ENCODE measurements around the gene MKNK2. TPM values are rescaled to one million over a fixed set of nuclear protein-coding genes. Genes with fewer than 3 reads are reported as not detected.

Gene MKNK2
- total and polyA plus RNA-seq, 2 of the 13 experiments (the other 11 are each of a cell fraction or from before 2014, with no cell fraction given) = 44.9 to 112 TPM

DNA sequence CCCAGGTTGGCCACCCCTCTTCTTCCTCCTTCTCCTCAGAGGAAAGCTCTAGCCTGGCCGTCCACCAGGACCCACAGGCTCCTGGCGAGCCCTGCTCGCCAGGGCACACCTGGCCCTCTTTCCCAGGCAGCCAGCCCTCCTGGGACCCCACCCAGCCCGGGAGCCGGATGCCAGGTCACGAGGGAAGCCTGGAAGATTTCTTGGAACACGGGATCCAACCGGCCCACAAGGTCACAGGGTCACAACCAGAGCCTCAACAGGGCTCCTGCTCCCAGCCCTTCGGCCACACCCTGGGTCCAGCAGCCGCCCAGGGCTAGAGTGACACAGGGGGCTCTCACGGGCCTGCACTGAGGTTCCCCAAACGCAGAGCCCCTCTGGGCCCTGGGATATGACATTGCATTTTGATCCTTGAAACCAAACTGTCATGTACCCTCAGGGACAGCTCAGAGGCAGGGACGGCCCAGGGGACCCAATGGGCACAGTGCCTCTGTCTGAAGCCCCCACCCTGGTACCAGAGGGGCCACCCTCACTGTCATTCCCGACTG lies 5.5 kb downstream of the MKNK2 start (continued):
- TF ChIP-seq, protein P1, sequence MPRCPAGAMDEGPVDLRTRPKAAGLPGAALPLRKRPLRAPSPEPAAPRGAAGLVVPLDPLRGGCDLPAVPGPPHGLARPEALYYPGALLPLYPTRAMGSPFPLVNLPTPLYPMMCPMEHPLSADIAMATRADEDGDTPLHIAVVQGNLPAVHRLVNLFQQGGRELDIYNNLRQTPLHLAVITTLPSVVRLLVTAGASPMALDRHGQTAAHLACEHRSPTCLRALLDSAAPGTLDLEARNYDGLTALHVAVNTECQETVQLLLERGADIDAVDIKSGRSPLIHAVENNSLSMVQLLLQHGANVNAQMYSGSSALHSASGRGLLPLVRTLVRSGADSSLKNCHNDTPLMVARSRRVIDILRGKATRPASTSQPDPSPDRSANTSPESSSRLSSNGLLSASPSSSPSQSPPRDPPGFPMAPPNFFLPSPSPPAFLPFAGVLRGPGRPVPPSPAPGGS (CRISPR knock-in tag; IDR thresholded peaks at IDR 0.05) = no peak
- TF ChIP-seq CEBPG (CRISPR knock-in tag; IDR thresholded peaks at IDR 0.05) (no peak), ZBTB3 (CRISPR knock-in tag; IDR thresholded peaks at IDR 0.05; ENCODE audit: borderline replicate concordance, low read depth) (no peak), THAP11 (CRISPR knock-in tag; IDR thresholded peaks at IDR 0.05) (no peak)
- TF ChIP-seq, protein P2, sequence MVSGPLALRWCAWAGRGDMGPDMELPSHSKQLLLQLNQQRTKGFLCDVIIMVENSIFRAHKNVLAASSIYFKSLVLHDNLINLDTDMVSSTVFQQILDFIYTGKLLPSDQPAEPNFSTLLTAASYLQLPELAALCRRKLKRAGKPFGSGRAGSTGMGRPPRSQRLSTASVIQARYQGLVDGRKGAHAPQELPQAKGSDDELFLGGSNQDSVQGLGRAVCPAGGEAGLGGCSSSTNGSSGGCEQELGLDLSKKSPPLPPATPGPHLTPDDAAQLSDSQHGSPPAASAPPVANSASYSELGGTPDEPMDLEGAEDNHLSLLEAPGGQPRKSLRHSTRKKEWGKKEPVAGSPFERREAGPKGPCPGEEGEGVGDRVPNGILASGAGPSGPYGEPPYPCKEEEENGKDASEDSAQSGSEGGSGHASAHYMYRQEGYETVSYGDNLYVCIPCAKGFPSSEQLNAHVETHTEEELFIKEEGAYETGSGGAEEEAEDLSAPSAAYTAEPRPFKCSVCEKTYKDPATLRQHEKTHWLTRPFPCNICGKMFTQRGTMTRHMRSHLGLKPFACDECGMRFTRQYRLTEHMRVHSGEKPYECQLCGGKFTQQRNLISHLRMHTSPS (CRISPR knock-in tag; IDR thresholded peaks at IDR 0.05; ENCODE audit: low read depth) = no peak

DNA sequence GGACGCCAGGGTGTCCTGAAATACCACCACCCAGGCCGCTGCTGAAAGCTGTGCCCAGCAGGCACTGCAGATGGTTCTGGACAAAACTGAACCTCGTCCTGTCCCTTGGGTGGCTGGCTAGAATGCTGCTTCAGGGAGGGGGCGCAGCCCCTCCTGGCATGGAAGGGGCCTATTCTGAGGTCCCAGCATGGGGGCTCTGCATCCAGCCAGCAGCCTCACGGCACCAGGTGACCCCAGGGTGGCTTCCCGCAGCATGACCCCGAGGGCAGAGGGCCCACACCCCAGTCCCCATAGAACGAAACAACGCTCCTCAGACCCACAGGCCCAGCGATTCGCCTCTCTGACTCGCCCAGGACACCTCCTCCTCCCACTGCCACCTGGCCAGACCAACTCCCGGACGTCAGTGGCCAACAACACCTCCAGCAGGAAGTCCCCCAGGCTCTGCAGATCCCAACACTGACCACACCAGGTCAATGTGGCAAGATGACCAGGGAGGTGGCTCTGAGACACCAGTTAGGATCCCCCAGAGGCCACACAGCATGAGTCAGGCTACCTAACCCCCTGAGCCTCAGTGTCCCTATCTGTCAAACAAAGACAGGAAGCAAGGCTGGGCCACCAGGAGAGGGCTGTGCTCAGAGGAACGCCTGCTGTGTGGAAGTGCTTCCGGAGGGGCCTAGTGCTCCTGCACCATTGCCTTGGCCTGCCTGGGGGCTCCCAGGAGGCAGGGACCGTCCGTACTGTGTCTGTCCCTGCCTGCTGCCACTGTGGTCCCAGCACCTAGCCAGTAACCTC lies 6.1 kb downstream of the MKNK2 start:
- TF ChIP-seq EEA1 (CRISPR knock-in tag; IDR thresholded peaks at IDR 0.05; ENCODE audit: borderline replicate concordance) (no peak), SMAD3 (CRISPR knock-in tag; IDR thresholded peaks at IDR 0.05) (no peak), RFX3 (CRISPR knock-in tag; IDR thresholded peaks at IDR 0.05) (no peak), POLR2G (IDR thresholded peaks at IDR 0.05; ENCODE audit: low read depth, low read length) (peak; percentile 3; the same call in 1 of the 2 replicates), AGO2 (optimal IDR thresholded peaks at IDR 0.05; ENCODE audit: low read depth, low read length) (peak; percentile 40)
- TF ChIP-seq, protein P3, sequence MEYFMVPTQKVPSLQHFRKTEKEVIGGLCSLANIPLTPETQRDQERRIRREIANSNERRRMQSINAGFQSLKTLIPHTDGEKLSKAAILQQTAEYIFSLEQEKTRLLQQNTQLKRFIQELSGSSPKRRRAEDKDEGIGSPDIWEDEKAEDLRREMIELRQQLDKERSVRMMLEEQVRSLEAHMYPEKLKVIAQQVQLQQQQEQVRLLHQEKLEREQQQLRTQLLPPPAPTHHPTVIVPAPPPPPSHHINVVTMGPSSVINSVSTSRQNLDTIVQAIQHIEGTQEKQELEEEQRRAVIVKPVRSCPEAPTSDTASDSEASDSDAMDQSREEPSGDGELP (IDR thresholded peaks at IDR 0.05; ENCODE audit: borderline replicate concordance, low read depth) = no peak
- TF ChIP-seq, protein P4, sequence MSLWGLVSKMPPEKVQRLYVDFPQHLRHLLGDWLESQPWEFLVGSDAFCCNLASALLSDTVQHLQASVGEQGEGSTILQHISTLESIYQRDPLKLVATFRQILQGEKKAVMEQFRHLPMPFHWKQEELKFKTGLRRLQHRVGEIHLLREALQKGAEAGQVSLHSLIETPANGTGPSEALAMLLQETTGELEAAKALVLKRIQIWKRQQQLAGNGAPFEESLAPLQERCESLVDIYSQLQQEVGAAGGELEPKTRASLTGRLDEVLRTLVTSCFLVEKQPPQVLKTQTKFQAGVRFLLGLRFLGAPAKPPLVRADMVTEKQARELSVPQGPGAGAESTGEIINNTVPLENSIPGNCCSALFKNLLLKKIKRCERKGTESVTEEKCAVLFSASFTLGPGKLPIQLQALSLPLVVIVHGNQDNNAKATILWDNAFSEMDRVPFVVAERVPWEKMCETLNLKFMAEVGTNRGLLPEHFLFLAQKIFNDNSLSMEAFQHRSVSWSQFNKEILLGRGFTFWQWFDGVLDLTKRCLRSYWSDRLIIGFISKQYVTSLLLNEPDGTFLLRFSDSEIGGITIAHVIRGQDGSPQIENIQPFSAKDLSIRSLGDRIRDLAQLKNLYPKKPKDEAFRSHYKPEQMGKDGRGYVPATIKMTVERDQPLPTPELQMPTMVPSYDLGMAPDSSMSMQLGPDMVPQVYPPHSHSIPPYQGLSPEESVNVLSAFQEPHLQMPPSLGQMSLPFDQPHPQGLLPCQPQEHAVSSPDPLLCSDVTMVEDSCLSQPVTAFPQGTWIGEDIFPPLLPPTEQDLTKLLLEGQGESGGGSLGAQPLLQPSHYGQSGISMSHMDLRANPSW (CRISPR knock-in tag; IDR thresholded peaks at IDR 0.05; ENCODE audit: borderline replicate concordance) = no peak
- H2AFZ ChIP-seq (ENCODE audit: low read length) = no peak overlapping the region
- DNase-seq (ENCODE audit: low spot score) = no peak
- H3K36me3 ChIP-seq (replicated peaks in 1 of 2; ENCODE audit: control insufficient read depth in 1 of 2, insufficient read depth in 2 of 2, low read length in 2 of 2) = peaks cover 21 to 47% of the 10 kb centered on the region in 2 experiments
- H3K79me2 ChIP-seq (ENCODE audit: insufficient read depth, low read length) = peaks cover 27% of the 10 kb centered on the region
- H3K9ac ChIP-seq (ENCODE audit: insufficient read depth, low read depth, low read length) = no peak overlapping the region
- BruUV-seq (replicated peaks) = no TSS peak
- peaks cover 41% of the 10 kb centered on the region for H4K20me1 ChIP-seq (ENCODE audit: insufficient read depth, low read length)
- ATAC-seq = no peak
- intact Hi-C loops (cut with micrococcal nuclease; ENCODE audit: unreplicated experiment) (no loop called here), in situ Hi-C loops (cut with HindIII; ENCODE audit: extremely low pct_ligation_motif_present, low pct_unique_long_range_greater_than_20kb) (no loop called here)
- POLR2A ChIA-PET = no interaction called here
- CTCF ChIA-PET (ENCODE audit: low intra/inter-chr PET ratio, low total read pairs) = no interaction called here
- peaks cover 32% of the 10 kb centered on the region for H3K4me1 ChIP-seq (ENCODE audit: insufficient read depth, low read length)
- H3K27ac ChIP-seq (ENCODE audit: extremely low read length, insufficient read depth, low read length) = no peak overlapping the region
- no peak overlapping the region for H3K4me2 ChIP-seq (ENCODE audit: low read depth, low read length)
- no peak for FAIRE-seq
- H3K9me3 ChIP-seq (ENCODE audit: low read length) = no peaks in the 10 kb centered on the region
- no peaks in the 10 kb centered on the region for H3K27me3 ChIP-seq (ENCODE audit: control insufficient read depth in 1 of 2, insufficient read depth in 2 of 2, low read length in 2 of 2)
- no peak overlapping the region for H3K4me3 ChIP-seq (replicated peaks in 1 of 3; ENCODE audit: insufficient read depth in 1 of 3, low read depth in 2 of 3, low read length in 3 of 3)
- 98% methylated on average over 9 of the region's 18 CpGs for WGBS (ENCODE audit: low lambda C conversion rate)

Data from HepG2 (cell line).